Activated CD4-positive, alpha-beta memory T cell treated with anti-CD3 and anti-CD28 coated beads for 36 hours (primary cell): ENCODE measurements around the gene TNRC6A. TPM values are rescaled to one million over a fixed set of nuclear protein-coding genes. Genes with fewer than 3 reads are reported as not detected.
A peak's percentile ranks its signal among the peaks of the same experiment; 100 is the strongest.

Experiments
- CTCF ChIA-PET: fragments of 350-600 bp; sonication (Branson Sonifier 250); formaldehyde crosslinking; loops from one replicate; lab custom pipeline; 2021; ENCODE audit warnings: antibody characterized with exemption, inconsistent platforms; lab: Charles Lee
- POLR2A ChIA-PET: fragments of 350-600 bp; sonication (Branson Sonifier 250); formaldehyde crosslinking; loops from one replicate; lab custom pipeline; 2021; ENCODE audit warnings: antibody characterized with exemption; lab: Charles Lee
- DNase-seq: peaks from one replicate; pipeline ENCODE4 v3.0.0-alpha.2; 2020
- H3K27ac Mint-ChIP-seq: one replicate; pipeline ENCODE4 v1.8.0; 2021; ENCODE audit warnings: mixed read lengths
- H3K27me3 Mint-ChIP-seq: one replicate; pipeline ENCODE4 v1.8.0; 2021; ENCODE audit warnings: mixed read lengths
- H3K36me3 Mint-ChIP-seq: one replicate; pipeline ENCODE4 v1.8.0; 2021; ENCODE audit warnings: mixed read lengths
- H3K4me1 Mint-ChIP-seq: one replicate; pipeline ENCODE4 v1.8.0; 2021; ENCODE audit warnings: low read depth, mixed read lengths
- H3K4me3 Mint-ChIP-seq: one replicate; pipeline ENCODE4 v1.8.0; 2021; ENCODE audit warnings: mild to moderate bottlenecking, mixed read lengths
- H3K9me3 Mint-ChIP-seq: one replicate; pipeline ENCODE4 v1.8.0; 2021; ENCODE audit warnings: mixed read lengths
- intact Hi-C: fragments of 100-400 bp; cut with micrococcal nuclease; formaldehyde crosslinking; loops from one replicate; pipeline ENCODE4 v1.15.1; 2023
- total RNA-seq, 2 experiments: library from RNA; stranded (reverse); gene quantifications; one replicate each; pipeline ENCODE4 v1.2.3, GENCODE V29; 2021

Gene TNRC6A
- total RNA-seq, 2 experiments from 2014 or later, result 31.7 to 36.3 TPM

DNA sequence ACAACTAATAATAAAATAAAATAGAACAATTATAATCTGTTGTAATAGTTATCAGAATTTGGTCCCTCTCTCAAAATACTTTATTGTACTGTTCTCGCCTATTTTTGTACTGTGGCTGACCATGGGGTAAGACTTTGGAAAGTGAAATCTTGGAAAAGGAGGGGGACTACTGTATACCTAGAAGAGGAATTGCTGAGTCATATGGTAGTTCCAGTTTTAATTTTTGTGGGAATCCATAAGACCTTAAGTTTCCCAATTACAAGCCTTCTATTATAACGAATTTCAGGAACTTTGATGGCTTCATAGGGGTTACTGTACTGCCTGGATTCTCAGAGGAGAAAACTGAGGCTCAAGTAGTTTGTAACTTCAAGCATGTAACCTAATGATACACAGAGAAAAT, 35.5 kb downstream of the TNRC6A start:
- H3K9me3 Mint-ChIP-seq, result no peaks in the 10 kb centered on the region
- no peak overlapping the region for H3K27ac Mint-ChIP-seq
- no peak for DNase-seq
- intact Hi-C loops, result no loop called here
- ChIA-PET POLR2A (no interaction called here), CTCF (no interaction called here)
- no peak overlapping the region for H3K4me3 Mint-ChIP-seq
- H3K36me3 Mint-ChIP-seq, result peaks cover 9% of the 10 kb centered on the region
- no peaks in the 10 kb centered on the region for H3K27me3 Mint-ChIP-seq
- H3K4me1 Mint-ChIP-seq, result peaks cover 27% of the 10 kb centered on the region

DNA sequence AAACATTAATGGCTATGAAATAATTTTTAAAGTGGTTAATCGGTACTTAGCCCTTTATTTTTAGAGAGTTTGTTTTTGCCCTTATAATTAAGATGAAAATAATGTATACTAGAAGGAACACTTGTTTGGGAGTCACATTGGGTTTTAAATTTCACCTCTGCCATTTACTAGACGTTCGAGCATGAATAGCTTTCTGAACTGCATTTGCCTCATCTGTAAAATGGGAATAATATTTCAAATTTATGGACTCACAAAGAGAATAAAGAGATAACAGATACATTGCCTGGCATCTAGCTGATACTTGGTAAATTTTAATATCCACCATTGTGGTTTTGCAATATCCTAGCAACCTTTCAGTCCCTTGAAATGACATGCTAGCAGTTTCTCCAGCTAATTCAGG, 36.6 kb downstream of the TNRC6A start:
- intact Hi-C loops, result no loop called here
- H3K36me3 Mint-ChIP-seq, result peaks cover 9% of the 10 kb centered on the region
- no peak overlapping the region for H3K27ac Mint-ChIP-seq
- no peak overlapping the region for H3K4me3 Mint-ChIP-seq
- no peak for DNase-seq
- ChIA-PET POLR2A (no interaction called here), CTCF (interaction anchor here (0.6 kb wide), 1 partner anchor 250 kb away, joined by 3 read pairs; no protein-coding TSS in a partner anchor)
- peaks cover 36% of the 10 kb centered on the region for H3K4me1 Mint-ChIP-seq
- no peaks in the 10 kb centered on the region for H3K9me3 Mint-ChIP-seq
- H3K27me3 Mint-ChIP-seq, result no peaks in the 10 kb centered on the region

DNA sequence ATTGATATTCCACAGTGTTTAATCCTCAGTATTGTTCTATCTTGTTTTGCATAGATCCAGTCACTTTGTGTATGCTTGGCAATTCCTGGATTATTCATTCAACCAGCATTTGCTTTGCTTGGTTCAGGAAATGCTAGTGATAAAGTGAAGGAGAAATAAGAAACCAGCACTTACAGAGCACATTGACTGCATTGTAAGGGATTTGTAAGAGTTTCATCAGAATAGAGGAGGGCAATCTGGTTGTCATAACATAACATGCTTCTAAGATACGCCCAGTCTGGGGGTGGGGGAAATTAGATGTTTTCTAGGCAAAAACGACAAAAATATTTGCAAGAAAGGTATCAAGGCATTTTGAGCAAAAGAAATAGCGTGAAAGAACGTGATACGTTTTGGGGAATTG, 40.4 kb downstream of the TNRC6A start:
- Mint-ChIP-seq H3K36me3 (peaks cover 19% of the 10 kb centered on the region), H3K27me3 (no peaks in the 10 kb centered on the region), H3K9me3 (no peaks in the 10 kb centered on the region), H3K4me3 (no peak overlapping the region), H3K27ac (peak overlapping the region; percentile 59), H3K4me1 (peaks cover 47% of the 10 kb centered on the region)
- POLR2A ChIA-PET, result no interaction called here
- CTCF ChIA-PET, result interaction anchor here (0.7 kb wide), 1 partner anchor 157 kb away, joined by 5 read pairs; no protein-coding TSS in a partner anchor
- intact Hi-C loops, result loop anchor here (5.0 kb wide), 1 partner anchor 82 kb away; no protein-coding TSS in a partner anchor
- DNase-seq, result no peak

DNA sequence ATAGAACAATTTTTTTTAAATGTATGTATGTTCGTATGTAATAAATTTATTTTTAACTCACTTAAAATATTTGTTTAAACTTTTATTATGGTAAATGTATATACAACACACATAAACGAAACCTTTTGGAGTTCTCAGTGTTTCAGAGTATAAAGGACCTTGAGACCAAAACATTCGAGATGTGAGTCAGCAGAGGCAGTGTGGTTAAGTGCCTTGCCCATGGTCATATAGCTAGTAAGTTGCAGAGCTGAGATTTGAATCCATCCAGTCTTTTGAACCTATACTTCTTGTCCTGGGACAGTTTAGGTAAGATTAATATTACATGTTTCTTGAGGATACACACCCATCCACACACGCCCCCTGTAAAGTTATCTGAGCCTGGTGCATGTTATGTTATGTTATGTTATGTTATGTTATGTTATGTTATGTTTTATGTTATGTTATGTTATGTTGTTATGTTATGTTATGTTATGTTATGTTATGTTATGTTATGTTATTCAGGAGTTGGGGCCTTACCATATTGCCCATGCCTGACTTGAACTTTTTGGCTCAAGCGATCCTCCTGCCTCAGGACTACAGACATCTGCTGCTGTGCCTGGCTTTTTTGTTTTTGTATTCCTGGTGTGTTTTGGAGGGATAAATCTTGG, 41.8 kb downstream of the TNRC6A start:
- ChIA-PET POLR2A (no interaction called here), CTCF (no interaction called here)
- DNase-seq, result peak; percentile 35
- H3K36me3 Mint-ChIP-seq, result peaks cover 18% of the 10 kb centered on the region
- no peaks in the 10 kb centered on the region for H3K9me3 Mint-ChIP-seq
- H3K27me3 Mint-ChIP-seq, result no peaks in the 10 kb centered on the region
- no peak overlapping the region for H3K27ac Mint-ChIP-seq
- H3K4me1 Mint-ChIP-seq, result peaks cover 46% of the 10 kb centered on the region
- H3K4me3 Mint-ChIP-seq, result no peak overlapping the region
- intact Hi-C loops, result loop anchor here (5.0 kb wide), 1 partner anchor 81 kb away; no protein-coding TSS in a partner anchor

DNA sequence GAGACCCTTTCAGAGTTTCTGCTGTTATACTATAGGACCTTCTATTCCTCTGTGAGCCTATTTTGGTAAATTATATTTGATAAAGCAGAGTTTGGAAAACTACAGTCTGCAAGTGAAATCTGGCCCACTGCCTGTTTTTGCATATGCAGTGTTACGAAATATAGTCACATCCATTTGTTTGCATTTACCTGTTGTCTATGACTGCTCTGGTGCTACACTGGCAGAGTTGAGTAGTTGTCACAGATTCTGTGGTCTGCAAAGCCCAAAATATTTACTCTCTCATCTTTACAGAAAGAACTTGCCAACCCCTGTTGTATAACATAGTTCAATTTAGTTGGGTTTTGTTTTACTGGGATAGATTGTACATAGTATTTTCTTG, 42.3 kb downstream of the TNRC6A start:
- no peak for DNase-seq

DNA sequence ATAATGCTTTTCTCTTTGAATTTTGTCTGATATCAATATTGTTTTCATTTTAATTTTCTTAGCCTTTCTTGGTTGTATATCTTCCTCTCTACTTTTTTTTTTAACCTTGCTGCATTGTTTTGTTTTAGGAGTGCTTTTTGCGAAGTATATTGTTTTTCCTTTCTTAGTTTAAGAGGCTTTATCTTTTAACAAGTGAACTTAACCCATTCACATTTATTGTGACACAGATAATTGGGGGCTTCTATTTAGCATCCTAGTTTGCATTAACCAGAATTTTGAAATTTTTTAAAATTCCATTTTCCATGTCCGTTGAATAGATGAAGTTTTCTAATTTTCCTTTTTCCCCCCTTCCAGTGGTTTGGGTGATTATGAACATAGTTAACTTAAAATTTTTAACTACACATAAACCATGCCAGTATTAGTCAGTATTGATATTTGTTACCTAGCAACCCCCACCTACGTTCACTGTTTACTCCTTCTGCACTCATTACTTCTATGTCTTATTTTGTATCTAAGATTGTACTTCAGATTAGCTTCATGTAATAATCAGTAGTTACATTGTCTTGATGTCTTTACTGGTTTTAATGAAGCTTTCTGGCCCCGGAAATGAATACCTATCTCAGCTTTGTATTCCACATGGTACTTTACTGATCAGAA, 44.4 kb downstream of the TNRC6A start:
- Mint-ChIP-seq H3K9me3 (no peaks in the 10 kb centered on the region), H3K27ac (no peak overlapping the region), H3K4me1 (peaks cover 48% of the 10 kb centered on the region), H3K36me3 (peaks cover 26% of the 10 kb centered on the region), H3K27me3 (no peaks in the 10 kb centered on the region), H3K4me3 (no peak overlapping the region)
- ChIA-PET POLR2A (no interaction called here), CTCF (interaction anchor here (0.7 kb wide), 1 partner anchor 33 kb away, joined by 3 read pairs; no protein-coding TSS in a partner anchor)
- intact Hi-C loops, result loop anchor here (5.0 kb wide), 1 partner anchor 78 kb away; no protein-coding TSS in a partner anchor
- no peak for DNase-seq

More for the DNA sequence above, 42.3 kb downstream of the TNRC6A start:
- no peaks in the 10 kb centered on the region for H3K9me3 Mint-ChIP-seq
- no peak overlapping the region for H3K4me3 Mint-ChIP-seq
- no peak overlapping the region for H3K27ac Mint-ChIP-seq
- peaks cover 46% of the 10 kb centered on the region for H3K4me1 Mint-ChIP-seq
- CTCF ChIA-PET, result no interaction called here
- POLR2A ChIA-PET, result no interaction called here
- intact Hi-C loops, result loop anchor here (5.0 kb wide), 1 partner anchor 81 kb away; no protein-coding TSS in a partner anchor
- peaks cover 17% of the 10 kb centered on the region for H3K36me3 Mint-ChIP-seq
- H3K27me3 Mint-ChIP-seq, result no peaks in the 10 kb centered on the region

DNA sequence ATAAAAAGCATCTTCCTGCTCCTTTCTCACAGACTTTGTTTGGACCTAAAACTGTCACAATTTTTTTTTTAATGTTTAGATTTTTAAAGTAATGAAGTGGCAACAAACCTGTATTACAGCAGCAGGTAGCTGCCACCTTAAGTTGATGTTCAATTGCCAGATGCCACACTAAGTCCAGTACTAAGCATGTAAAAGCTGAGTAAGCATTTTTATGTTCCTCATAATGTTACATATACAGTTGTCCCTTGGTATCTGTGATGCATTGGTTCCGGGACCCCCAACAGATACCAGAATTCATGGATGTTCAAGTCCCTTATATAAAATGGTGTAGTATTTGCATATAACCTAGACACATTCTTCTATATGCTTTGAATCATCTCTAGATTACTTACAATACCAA, 45.1 kb downstream of the TNRC6A start:
- peaks cover 46% of the 10 kb centered on the region for H3K4me1 Mint-ChIP-seq
- CTCF ChIA-PET, result interaction anchor here (0.7 kb wide), 1 partner anchor 33 kb away, joined by 3 read pairs; no protein-coding TSS in a partner anchor
- no peaks in the 10 kb centered on the region for H3K9me3 Mint-ChIP-seq

DNA sequence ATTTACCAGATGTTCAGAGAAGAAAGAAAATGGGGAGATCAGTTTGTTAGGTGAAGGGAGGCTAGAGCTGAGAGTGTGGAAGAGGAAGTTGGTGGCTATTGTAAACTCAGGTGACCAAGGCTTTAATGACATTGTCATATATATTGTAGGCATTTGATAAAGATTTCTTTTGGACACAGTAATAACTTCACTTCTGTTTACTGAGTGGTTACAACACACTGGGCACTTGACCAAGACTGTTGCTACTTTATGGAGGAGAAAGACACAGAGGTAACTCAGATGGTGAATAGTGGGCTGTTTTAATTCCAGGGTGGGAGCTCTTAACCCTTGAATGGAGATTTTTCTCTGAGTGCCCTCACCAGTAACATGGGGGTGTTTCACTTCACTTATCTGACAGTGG, 46.0 kb downstream of the TNRC6A start:
- intact Hi-C loops, result no loop called here
- no peak for DNase-seq
- Mint-ChIP-seq H3K4me1 (peaks cover 37% of the 10 kb centered on the region), H3K27me3 (no peaks in the 10 kb centered on the region), H3K36me3 (peaks cover 38% of the 10 kb centered on the region), H3K9me3 (no peaks in the 10 kb centered on the region), H3K4me3 (no peak overlapping the region), H3K27ac (no peak overlapping the region)
- ChIA-PET CTCF (no interaction called here), POLR2A (no interaction called here)

More for the DNA sequence above, 45.1 kb downstream of the TNRC6A start:
- Mint-ChIP-seq H3K27me3 (no peaks in the 10 kb centered on the region), H3K36me3 (peaks cover 30% of the 10 kb centered on the region), H3K27ac (no peak overlapping the region), H3K4me3 (no peak overlapping the region)
- no peak for DNase-seq
- POLR2A ChIA-PET, result no interaction called here
- intact Hi-C loops, result loop anchor here (5.0 kb wide), 1 partner anchor 78 kb away; no protein-coding TSS in a partner anchor

DNA sequence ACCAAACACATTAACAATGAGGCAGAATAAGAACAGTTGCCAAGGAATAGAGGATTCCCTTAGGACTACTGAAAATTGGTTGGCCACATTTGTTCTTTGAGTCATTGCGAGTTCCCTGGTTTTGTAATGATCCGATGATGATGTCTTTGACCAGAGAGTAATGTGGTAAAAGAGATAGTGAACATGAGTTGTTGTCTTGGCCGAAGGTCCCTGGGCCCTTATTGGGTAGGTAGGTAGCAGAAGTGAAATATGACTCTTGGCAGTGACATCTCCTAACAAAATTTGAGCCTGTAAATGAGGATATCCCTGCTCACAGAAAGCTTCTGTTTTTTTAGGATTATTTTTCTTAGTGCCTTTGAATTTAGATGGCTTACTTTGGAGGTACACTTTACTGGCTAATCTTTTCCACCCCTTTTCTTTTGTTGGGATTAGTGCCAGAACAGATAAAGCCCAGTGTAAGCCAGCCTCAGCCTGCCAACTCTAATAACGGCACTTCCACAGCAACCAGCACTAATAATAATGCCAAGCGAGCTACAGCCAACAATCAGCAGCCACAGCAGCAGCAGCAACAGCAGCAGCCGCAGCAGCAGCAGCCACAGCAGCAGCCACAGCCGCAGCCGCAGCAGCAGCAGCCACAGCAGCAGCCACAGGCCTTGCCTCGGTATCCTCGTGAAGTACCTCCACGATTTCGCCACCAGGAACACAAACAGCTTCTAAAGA, 47.2 kb downstream of the TNRC6A start:
- Mint-ChIP-seq H3K4me1 (peaks cover 28% of the 10 kb centered on the region), H3K27me3 (no peaks in the 10 kb centered on the region), H3K4me3 (no peak overlapping the region), H3K36me3 (peaks cover 45% of the 10 kb centered on the region), H3K9me3 (no peaks in the 10 kb centered on the region), H3K27ac (no peak overlapping the region)
- DNase-seq, result no peak
- CTCF ChIA-PET, result interaction anchor here (0.7 kb wide), 1 partner anchor 28 kb away, joined by 3 read pairs; no protein-coding TSS in a partner anchor
- intact Hi-C loops, result no loop called here
- POLR2A ChIA-PET, result interaction anchor here (1.4 kb wide), 1 partner anchor 24 kb away, joined by 3 read pairs; no protein-coding TSS in a partner anchor

DNA sequence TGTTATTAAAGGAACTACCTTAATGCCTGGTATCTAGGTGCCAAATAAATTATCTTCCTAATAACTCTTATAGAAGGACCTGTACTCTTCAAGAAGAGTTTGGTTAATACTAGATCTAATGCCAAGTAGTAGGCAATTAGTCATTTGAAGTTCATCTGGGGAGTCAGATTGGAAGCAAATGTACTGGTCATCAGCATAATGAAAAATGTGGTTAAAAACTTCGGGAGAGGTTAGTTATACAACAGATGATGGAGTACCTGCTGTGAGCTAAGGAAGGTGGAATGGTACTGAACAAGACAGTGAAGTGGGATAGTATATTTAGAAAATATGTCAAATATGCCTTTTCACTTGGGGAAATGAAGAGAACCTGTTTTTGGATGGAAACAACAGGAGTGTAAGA, 49.2 kb downstream of the TNRC6A start:
- peak overlapping the region; percentile 52 for H3K27ac Mint-ChIP-seq

DNA sequence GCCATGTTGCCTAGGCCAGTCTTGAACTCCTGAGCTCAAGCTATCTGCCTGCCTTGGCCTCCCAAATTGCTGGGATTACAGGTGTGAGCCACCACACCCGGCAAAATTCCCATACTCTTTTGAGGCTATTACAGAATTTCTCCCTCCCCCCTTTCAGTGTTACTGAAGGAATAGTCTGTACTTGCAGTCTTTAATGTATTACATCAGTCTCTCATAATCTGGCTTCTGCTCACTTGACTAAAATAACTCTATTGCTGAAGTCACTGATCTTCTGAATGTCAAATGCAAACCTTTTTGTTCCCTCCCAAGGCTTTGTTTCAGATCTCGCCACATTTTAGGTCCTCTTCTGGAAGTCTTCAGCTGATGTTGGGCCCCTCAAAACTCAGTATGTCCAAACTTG, 51.8 kb downstream of the TNRC6A start:
- Mint-ChIP-seq H3K27me3 (no peaks in the 10 kb centered on the region), H3K36me3 (peaks cover 47% of the 10 kb centered on the region), H3K4me3 (no peak overlapping the region), H3K4me1 (peaks cover 2% of the 10 kb centered on the region), H3K9me3 (no peaks in the 10 kb centered on the region), H3K27ac (no peak overlapping the region)
- ChIA-PET CTCF (no interaction called here), POLR2A (no interaction called here)
- no peak for DNase-seq
- intact Hi-C loops, result no loop called here

More for the DNA sequence above, 49.2 kb downstream of the TNRC6A start:
- CTCF ChIA-PET, result no interaction called here
- no peak for DNase-seq
- H3K27me3 Mint-ChIP-seq, result no peaks in the 10 kb centered on the region
- no peaks in the 10 kb centered on the region for H3K9me3 Mint-ChIP-seq
- POLR2A ChIA-PET, result interaction anchor here (0.6 kb wide), 1 partner anchor 1357 kb away, joined by 5 read pairs; no protein-coding TSS in a partner anchor
- intact Hi-C loops, result no loop called here
- peaks cover 14% of the 10 kb centered on the region for H3K4me1 Mint-ChIP-seq
- no peak overlapping the region for H3K4me3 Mint-ChIP-seq
- H3K36me3 Mint-ChIP-seq, result peaks cover 48% of the 10 kb centered on the region

DNA sequence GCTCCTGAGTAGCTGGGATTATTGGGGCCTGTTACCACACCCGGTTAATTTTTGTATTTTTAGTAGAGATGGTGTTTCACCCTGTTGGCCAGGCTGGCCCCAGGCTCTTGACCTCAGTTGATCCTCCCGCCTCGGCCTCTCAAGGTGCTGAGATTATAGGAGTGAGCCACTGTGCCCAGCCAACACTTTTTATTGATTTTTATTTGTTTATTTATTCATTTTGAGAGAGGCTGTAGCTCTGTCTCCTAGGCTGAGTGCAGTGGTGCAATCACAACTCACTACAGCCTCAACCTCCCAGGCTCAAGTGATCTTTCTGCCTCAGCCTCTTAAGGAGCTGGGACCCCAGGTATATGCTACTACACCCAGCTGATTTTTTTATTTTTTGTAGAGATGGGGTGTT, 54.7 kb downstream of the TNRC6A start:
- Mint-ChIP-seq H3K9me3 (no peaks in the 10 kb centered on the region), H3K4me1 (no peaks in the 10 kb centered on the region), H3K4me3 (no peak overlapping the region), H3K36me3 (peaks cover 35% of the 10 kb centered on the region), H3K27me3 (no peaks in the 10 kb centered on the region), H3K27ac (no peak overlapping the region)
- DNase-seq, result no peak
- POLR2A ChIA-PET, result no interaction called here
- intact Hi-C loops, result no loop called here
- CTCF ChIA-PET, result no interaction called here
